ENCODE results near the gene INPP5D. TPM values are rescaled to one million over a fixed set of nuclear protein-coding genes. Genes with fewer than 3 reads are reported as not detected.

The INPP5D gene
- total RNA-seq, 1 donor from 2014 or later: 18.3 TPM

DNA sequence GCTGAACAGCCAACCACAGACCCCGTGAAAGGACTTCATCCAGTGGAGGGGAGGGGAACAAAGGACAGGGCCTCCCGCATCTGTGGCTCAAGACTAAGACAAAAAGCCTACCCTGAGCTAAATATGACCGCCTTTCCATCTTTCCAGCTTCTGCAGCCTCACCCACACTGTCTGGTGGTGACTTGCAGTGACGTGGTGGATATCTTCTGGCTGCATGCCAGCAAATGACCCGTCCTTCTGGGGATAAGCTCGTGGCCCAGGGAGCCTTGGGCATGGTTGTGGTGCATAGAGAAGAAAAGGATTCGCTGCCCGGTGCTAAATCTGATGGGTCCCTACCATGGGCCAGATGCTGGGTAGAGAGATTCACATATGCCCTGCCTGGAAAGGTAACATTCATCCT lies 38.4 kb upstream of the INPP5D start:
- Mint-ChIP-seq H3K9me3 (no peaks in the 10 kb centered on the region), H3K27ac (no peak overlapping the region), H3K4me3 (no peak overlapping the region), H3K4me1 (ENCODE audit: unreplicated experiment) (no peaks in the 10 kb centered on the region), H3K36me3 (no peaks in the 10 kb centered on the region), H3K27me3 (no peaks in the 10 kb centered on the region)
- no peak for DNase-seq (ENCODE audit: extremely low spot score, unreplicated experiment)
- TF ChIP-seq, protein P1, sequence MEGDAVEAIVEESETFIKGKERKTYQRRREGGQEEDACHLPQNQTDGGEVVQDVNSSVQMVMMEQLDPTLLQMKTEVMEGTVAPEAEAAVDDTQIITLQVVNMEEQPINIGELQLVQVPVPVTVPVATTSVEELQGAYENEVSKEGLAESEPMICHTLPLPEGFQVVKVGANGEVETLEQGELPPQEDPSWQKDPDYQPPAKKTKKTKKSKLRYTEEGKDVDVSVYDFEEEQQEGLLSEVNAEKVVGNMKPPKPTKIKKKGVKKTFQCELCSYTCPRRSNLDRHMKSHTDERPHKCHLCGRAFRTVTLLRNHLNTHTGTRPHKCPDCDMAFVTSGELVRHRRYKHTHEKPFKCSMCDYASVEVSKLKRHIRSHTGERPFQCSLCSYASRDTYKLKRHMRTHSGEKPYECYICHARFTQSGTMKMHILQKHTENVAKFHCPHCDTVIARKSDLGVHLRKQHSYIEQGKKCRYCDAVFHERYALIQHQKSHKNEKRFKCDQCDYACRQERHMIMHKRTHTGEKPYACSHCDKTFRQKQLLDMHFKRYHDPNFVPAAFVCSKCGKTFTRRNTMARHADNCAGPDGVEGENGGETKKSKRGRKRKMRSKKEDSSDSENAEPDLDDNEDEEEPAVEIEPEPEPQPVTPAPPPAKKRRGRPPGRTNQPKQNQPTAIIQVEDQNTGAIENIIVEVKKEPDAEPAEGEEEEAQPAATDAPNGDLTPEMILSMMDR (conservative IDR thresholded peaks at IDR 0.05): no peak

DNA sequence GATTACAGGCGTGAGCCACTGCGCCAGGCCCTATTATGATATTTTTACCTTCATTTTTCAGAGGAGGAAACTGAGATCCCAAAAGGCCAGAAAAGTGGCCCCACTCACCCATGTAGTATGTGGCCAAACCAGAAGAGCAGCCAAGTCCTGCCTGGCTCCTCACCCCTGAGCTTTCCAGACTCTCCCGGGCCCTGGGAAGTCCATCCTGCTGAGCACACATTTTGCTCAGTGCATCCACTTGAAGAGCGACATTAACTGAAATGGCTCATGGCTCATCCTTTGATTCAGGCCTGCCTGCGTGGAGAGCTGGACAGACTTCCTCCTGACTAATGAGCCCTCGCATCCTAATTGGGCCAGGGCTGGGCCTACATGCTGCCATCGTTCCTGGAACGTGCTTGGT lies 37.6 kb upstream of the INPP5D start:
- no peaks in the 10 kb centered on the region for H3K4me1 Mint-ChIP-seq (ENCODE audit: unreplicated experiment)
- H3K36me3 Mint-ChIP-seq: no peaks in the 10 kb centered on the region
- no peak for DNase-seq (ENCODE audit: extremely low spot score, unreplicated experiment)
- H3K9me3 Mint-ChIP-seq: no peaks in the 10 kb centered on the region
- no peaks in the 10 kb centered on the region for H3K27me3 Mint-ChIP-seq
- TF ChIP-seq, protein P1 (conservative IDR thresholded peaks at IDR 0.05): no peak
- no peak overlapping the region for H3K27ac Mint-ChIP-seq
- no peak overlapping the region for H3K4me3 Mint-ChIP-seq

DNA sequence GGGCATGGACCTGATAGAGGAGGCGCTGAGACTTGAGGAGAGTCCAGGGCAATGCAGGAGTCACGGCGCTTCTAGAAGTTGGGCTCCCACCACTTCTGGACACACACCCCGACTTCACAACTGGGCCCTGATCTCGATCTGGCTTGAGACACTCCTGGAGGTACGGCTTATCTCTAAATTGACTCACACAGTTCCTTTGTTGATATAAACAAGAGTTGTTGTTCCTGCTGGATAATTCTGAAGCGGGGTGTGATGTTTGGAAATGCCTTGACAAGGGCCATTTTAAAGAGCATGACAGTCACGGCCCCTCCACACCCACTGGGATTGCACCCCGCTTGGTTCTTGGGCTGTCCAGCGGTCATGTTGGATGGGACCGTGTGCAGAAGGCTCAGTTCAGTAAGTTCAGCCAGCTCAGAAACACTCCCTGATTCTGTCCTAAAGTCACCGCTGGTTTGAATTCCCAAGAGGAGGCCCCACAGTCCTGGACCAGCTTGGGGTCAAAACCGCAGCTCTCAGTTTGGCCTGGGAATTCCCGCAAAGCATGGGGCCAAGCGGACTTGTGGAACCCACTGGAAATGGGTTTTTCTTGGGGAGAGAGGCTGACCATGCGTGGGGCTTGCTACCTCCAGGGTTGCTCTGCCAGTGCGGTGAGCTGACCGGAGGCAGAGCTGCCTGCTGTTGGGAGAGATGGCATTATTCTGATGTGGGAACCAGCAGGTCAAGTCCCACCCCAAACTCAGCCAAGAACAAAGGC lies 37.0 kb upstream of the INPP5D start:
- TF ChIP-seq, protein P1 (conservative IDR thresholded peaks at IDR 0.05): no peak
- Mint-ChIP-seq H3K9me3 (no peaks in the 10 kb centered on the region), H3K27me3 (no peaks in the 10 kb centered on the region), H3K36me3 (no peaks in the 10 kb centered on the region), H3K4me3 (no peak overlapping the region), H3K27ac (no peak overlapping the region), H3K4me1 (ENCODE audit: unreplicated experiment) (no peaks in the 10 kb centered on the region)
- DNase-seq (ENCODE audit: extremely low spot score, unreplicated experiment): no peak

DNA sequence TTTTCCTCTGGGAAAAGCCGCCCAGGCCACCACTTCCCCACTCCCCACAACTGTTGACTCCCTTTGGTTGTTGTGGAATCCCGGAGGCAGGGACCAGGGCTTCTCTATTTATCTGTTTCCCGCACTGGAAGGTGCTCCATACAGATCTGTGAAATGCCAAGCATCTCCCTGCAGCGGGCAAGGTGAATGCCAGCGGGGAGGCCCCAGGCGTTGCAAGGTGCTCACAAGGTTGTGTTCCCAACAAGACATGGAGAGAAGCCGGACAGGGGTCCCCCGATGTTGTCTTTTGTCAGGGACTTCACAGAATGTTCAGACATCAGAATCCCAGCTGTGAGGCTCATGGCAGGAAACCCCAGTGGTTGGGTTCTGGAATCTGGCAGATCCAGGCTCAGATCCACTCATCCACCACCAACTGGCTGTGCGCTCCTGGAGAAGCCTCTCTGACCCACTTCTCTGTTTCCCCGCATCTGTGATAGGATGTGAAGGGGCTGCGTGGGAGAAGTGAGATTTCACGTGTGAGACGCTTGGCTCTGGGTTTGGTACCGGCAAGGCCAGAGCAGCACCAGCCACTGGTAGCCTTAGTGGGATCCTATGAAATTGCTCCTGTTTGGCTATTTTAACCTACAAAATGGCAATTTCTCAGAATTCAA lies 36.3 kb upstream of the INPP5D start:
- Mint-ChIP-seq H3K4me3 (no peak overlapping the region), H3K36me3 (no peaks in the 10 kb centered on the region), H3K9me3 (no peaks in the 10 kb centered on the region), H3K27ac (no peak overlapping the region), H3K4me1 (ENCODE audit: unreplicated experiment) (no peaks in the 10 kb centered on the region), H3K27me3 (no peaks in the 10 kb centered on the region)
- TF ChIP-seq, protein P1 (conservative IDR thresholded peaks at IDR 0.05): no peak
- DNase-seq (ENCODE audit: extremely low spot score, unreplicated experiment): no peak

DNA sequence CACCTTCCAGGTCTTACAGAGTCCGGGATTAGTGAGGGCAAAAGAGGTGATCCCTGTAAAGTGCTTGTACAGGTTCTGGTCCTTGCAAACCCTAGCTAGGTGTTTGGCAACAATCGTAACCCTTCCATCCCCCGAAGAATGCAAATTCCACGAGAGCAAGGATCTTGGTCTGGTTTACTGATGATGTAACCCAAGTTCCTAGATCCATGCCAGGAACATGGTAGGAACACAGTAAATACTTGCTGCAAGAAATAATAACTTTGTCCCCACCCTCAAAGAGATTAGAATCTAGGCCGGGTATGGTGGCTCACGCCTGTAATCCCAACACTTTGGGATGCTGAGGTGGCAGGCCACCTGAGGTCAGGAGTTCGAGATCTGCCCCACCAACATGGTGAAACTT lies 34.4 kb upstream of the INPP5D start:
- H3K9me3 Mint-ChIP-seq: no peaks in the 10 kb centered on the region
- H3K36me3 Mint-ChIP-seq: no peaks in the 10 kb centered on the region
- no peak overlapping the region for H3K27ac Mint-ChIP-seq
- TF ChIP-seq, protein P1 (conservative IDR thresholded peaks at IDR 0.05): no peak
- H3K4me1 Mint-ChIP-seq (ENCODE audit: unreplicated experiment): no peaks in the 10 kb centered on the region
- H3K27me3 Mint-ChIP-seq: no peaks in the 10 kb centered on the region
- H3K4me3 Mint-ChIP-seq: no peak overlapping the region
- no peak for DNase-seq (ENCODE audit: extremely low spot score, unreplicated experiment)
